Measurements from ENCODE around the gene CCDC13. TPM values are rescaled to one million over a fixed set of nuclear protein-coding genes. Genes with fewer than 3 reads are reported as not detected.

The CCDC13 gene
- total and polyA plus RNA-seq, 2 of the 13 experiments (the other 11 are each of a cell fraction or from before 2014, with no cell fraction given): 0.22 to 0.51 TPM

GRCh38 chr3:42732196-42732828, 40.7 kb downstream of the CCDC13 start (continued):
- no peak for TF ChIP-seq ZNF597 (CRISPR knock-in tag; IDR thresholded peaks at IDR 0.05)
- no peak for TF ChIP-seq CBX1 (IDR thresholded peaks at IDR 0.05; ENCODE audit: low read depth)
- TF ChIP-seq IKZF4 (CRISPR knock-in tag; IDR thresholded peaks at IDR 0.05; ENCODE audit: borderline replicate concordance, low read depth, not compliant biosample characterization): no peak
- TF ChIP-seq ZBTB10 (CRISPR knock-in tag; IDR thresholded peaks at IDR 0.05; ENCODE audit: borderline replicate concordance): peak; percentile 93; the same call in 1 of the 2 replicates
- TF ChIP-seq NFE2 (CRISPR knock-in tag; IDR thresholded peaks at IDR 0.05): no peak
- TF ChIP-seq HOMEZ (CRISPR knock-in tag; IDR thresholded peaks at IDR 0.05; ENCODE audit: low read depth): peak; percentile 42; the same call in 1 of the 2 replicates
- no peak; the same call in 1 of the 2 replicates for TF ChIP-seq HOXA5 (CRISPR knock-in tag; IDR thresholded peaks at IDR 0.05)
- no peak for TF ChIP-seq PHF20 (CRISPR knock-in tag; IDR thresholded peaks at IDR 0.05)
- peak; percentile 99 for TF ChIP-seq RXRA (CRISPR knock-in tag; IDR thresholded peaks at IDR 0.05)
- TF ChIP-seq SRSF4 (IDR thresholded peaks at IDR 0.05; ENCODE audit: low read depth, low read length, poor library complexity, severe bottlenecking): no peak
- TF ChIP-seq ZNF552 (CRISPR knock-in tag; IDR thresholded peaks at IDR 0.05; ENCODE audit: borderline replicate concordance): no peak
- no peak for TF ChIP-seq ZNF282 (IDR thresholded peaks at IDR 0.05; ENCODE audit: partially characterized antibody)
- 0 out of 2 replicates have a peak, but pooled peaks have one; percentile 44 for TF ChIP-seq SNAPC4 (CRISPR knock-in tag; IDR thresholded peaks at IDR 0.05)
- no peak for TF ChIP-seq ZFP82 (CRISPR knock-in tag; IDR thresholded peaks at IDR 0.05; ENCODE audit: borderline replicate concordance)

All from HepG2 (cell line).